ENCODE data around the gene RSPRY1. TPM values are rescaled to one million over a fixed set of nuclear protein-coding genes. Genes with fewer than 3 reads are reported as not detected.
A peak's percentile ranks its signal among the peaks of the same experiment; 100 is the strongest.

RSPRY1 gene
- total and polyA plus RNA-seq, 2 of the 8 experiments (the other 6 are each of a cell fraction or from before 2014, with no cell fraction given): 11.5 to 32.5 TPM

DNA sequence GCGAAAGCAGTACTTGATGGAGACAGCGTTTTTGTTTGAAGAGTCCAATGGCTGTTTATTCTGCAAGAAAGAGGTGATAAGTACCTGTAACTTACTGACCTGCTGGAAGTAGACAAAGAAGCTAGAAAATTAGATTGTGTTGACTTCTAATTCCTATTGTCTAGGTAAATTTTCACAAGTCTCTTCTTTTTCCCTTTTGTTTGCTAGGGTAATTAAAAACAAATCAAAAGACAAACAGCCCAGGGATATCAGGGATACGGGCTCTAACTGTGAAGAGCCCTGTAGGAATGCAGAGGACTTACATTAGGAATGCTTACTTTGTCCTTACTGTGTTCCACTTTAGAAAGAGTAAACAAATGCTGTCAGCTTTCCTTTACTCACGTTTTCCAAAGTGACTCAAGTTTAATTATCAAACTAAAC is 7.3 kb upstream of the RSPRY1 start:
- Histone ChIP-seq H2AFZ (ENCODE audit: low read length) (no peak overlapping the region), H3K4me3 (ENCODE audit: extremely low read depth in 1 of 4, insufficient read depth in 2 of 4, low read depth in 3 of 4, low read length in 4 of 4) (no peak overlapping the region), H3K23me2 (ENCODE audit: low read depth, low read length) (no peaks in the 10 kb centered on the region; the same call in 1 of the 2 replicates), H2AK5ac (ENCODE audit: low read depth, low read length) (no peak overlapping the region), H4K5ac (ENCODE audit: insufficient read length, low read depth, low read length) (no peak overlapping the region), H3K9me3 (ENCODE audit: insufficient read depth in 2 of 2, low read depth in 1 of 2, low read length in 1 of 2) (no peaks in the 10 kb centered on the region), H3K4me1 (replicated peaks in 1 of 4; ENCODE audit: control insufficient read depth in 3 of 4, insufficient read depth in 4 of 4, low read length in 3 of 4) (peaks cover 0 to 2% (median under 1%) of the 10 kb centered on the region in 4 experiments; a peak in 3 of 7 replicates), H2BK12ac (ENCODE audit: low read depth, low read length) (no peak overlapping the region), H4K20me1 (replicated peaks in 1 of 2; ENCODE audit: control insufficient read depth in 1 of 2, insufficient read depth in 2 of 2, low read length in 2 of 2) (no peaks in the 10 kb centered on the region), H3K79me1 (ENCODE audit: low read depth, low read length) (peaks cover 8% of the 10 kb centered on the region; the same call in 1 of the 2 replicates), H3K4me2 (ENCODE audit: insufficient read depth in 1 of 2, low read depth in 2 of 2, low read length in 2 of 2) (no peak overlapping the region), H3K18ac (ENCODE audit: extremely low read depth, low read length) (no peak overlapping the region), H3K4ac (replicated peaks; ENCODE audit: insufficient read length, low read depth, low read length) (no peak overlapping the region), H3K36me3 (ENCODE audit: control insufficient read depth in 2 of 4, insufficient read depth in 4 of 4, low read length in 3 of 4) (peaks cover 0 to under 1% (median 0%) of the 10 kb centered on the region in 4 experiments; a peak in 2 of 8 replicates), H3K56ac (replicated peaks; ENCODE audit: insufficient read length, low read depth, low read length) (no peak overlapping the region), H3K27ac (ENCODE audit: low read depth, low read length) (no peak overlapping the region), H4K91ac (replicated peaks; ENCODE audit: insufficient read length, low read length) (no peak overlapping the region), H3K79me2 (ENCODE audit: control insufficient read depth in 1 of 2, insufficient read depth in 2 of 2, low read length in 2 of 2) (peaks cover 0 to 51% of the 10 kb centered on the region in 2 experiments), H3K27me3 (replicated peaks in 1 of 4; ENCODE audit: control insufficient read depth in 3 of 4, extremely low read depth in 1 of 4, insufficient read depth in 3 of 4, low read length in 3 of 4) (no peaks in the 10 kb centered on the region), H4K8ac (ENCODE audit: extremely low read depth, insufficient read depth, low read length) (no peak overlapping the region), H3K9ac (replicated peaks in 1 of 4; ENCODE audit: extremely low read depth in 1 of 4, low read depth in 3 of 4, low read length in 3 of 4) (no peak overlapping the region), H2BK5ac (ENCODE audit: low read depth, low read length) (no peak overlapping the region), H2BK120ac (replicated peaks; ENCODE audit: low read depth, low read length) (no peak overlapping the region), H3K23ac (ENCODE audit: insufficient read length) (no peak overlapping the region), H3K14ac (ENCODE audit: insufficient read length) (no peak overlapping the region), H2BK15ac (ENCODE audit: low read length) (no peak overlapping the region), H2BK20ac (ENCODE audit: low read length) (no peak overlapping the region)
- TF ChIP-seq TEAD4 (IDR thresholded peaks at IDR 0.05; ENCODE audit: low read depth, low read length): 0 out of 2 replicates have a peak, but pooled peaks have one; percentile 16
- TF ChIP-seq, protein P1, sequence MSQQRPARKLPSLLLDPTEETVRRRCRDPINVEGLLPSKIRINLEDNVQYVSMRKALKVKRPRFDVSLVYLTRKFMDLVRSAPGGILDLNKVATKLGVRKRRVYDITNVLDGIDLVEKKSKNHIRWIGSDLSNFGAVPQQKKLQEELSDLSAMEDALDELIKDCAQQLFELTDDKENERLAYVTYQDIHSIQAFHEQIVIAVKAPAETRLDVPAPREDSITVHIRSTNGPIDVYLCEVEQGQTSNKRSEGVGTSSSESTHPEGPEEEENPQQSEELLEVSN (IDR thresholded peaks at IDR 0.05): no peak
- DNase-seq (ENCODE audit: low read depth in 1 of 2, low spot score in 2 of 2): no peak
- CTCF ChIA-PET (ENCODE audit: partially characterized antibody): interaction anchor here (0.6 to 1.6 kb wide), 2 partner anchors 10 to 198 kb away, joined by 3 to 5 read pairs; no protein-coding TSS in a partner anchor
- WGBS, 2 experiments (ENCODE audit: extremely low coverage in 1 of 2, insufficient coverage in 1 of 2, insufficient read length in 1 of 2, insufficient replicate concordance in 2 of 2, low coverage in 1 of 2, low lambda C conversion rate in 2 of 2, missing lambda C conversion rate in 1 of 2): 78% methylated on average over 4 of the region's 4 CpGs; no CpG with 5 or more reads in 1 of the 2 experiments
- no peak for FAIRE-seq
- POLR2A ChIA-PET (ENCODE audit: partially characterized antibody): interaction anchor here (0.8 to 2.4 kb wide), 3 partner anchors 10 to 27 kb away, joined by 3 to 8 read pairs (median 3); no protein-coding TSS in a partner anchor

Data from H1 (cell line).